Stimulated activated CD4-positive, alpha-beta T cell treated with anti-CD3 and anti-CD28 coated beads, Interleukin-12 subunit alpha, Interleukin-12 subunit beta, amount 100 ng/mL, for 4 hours (primary cell): ENCODE data around the gene HAPLN3.

Experiments
- DNase-seq: peaks from one replicate; pipeline ENCODE4 v3.0.0-alpha.2; 2020

Gene HAPLN3

DNA sequence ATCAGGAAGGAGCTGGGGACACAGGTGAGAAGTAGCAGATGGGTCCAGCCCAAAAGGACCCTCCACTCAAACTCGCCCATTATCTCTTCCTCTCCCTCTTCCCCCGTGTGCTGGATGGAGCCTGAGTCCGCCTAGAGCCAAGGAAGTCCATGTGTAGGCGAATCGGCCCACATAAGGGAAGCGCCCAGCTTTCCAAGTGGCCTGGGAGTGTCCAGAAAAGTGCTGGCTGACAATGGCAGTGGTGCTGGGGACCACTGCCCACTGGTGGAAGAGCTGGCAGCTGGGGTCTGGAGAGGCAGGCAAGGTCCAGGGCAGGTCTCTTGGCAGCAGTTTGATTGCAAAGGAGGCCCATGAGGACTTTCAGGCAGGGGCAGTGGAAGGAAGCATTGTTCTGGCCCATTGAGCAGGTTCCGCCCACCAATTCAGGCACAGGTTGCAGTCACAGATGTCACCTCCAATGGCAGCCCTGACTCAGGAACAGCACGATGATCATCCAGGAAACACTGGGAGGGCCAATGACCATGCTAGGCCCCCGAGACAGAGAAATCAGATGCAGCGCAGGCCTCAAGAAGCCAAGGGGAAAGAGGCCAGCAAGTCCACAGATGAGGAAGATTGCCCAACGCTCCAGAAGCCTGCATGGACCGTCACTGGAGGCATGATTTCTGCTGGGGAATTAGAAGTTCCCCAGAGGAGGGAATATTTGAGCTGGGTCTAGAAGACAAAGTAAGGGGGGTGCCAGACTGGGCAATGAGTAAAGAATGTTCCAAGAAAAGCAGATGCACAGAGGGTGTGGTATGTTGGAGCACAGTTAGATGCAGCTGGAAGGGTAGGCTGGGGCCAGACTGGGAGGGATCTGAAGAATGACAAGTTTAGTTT is 14.8 kb upstream of the HAPLN3 start:
- no peak for DNase-seq

DNA sequence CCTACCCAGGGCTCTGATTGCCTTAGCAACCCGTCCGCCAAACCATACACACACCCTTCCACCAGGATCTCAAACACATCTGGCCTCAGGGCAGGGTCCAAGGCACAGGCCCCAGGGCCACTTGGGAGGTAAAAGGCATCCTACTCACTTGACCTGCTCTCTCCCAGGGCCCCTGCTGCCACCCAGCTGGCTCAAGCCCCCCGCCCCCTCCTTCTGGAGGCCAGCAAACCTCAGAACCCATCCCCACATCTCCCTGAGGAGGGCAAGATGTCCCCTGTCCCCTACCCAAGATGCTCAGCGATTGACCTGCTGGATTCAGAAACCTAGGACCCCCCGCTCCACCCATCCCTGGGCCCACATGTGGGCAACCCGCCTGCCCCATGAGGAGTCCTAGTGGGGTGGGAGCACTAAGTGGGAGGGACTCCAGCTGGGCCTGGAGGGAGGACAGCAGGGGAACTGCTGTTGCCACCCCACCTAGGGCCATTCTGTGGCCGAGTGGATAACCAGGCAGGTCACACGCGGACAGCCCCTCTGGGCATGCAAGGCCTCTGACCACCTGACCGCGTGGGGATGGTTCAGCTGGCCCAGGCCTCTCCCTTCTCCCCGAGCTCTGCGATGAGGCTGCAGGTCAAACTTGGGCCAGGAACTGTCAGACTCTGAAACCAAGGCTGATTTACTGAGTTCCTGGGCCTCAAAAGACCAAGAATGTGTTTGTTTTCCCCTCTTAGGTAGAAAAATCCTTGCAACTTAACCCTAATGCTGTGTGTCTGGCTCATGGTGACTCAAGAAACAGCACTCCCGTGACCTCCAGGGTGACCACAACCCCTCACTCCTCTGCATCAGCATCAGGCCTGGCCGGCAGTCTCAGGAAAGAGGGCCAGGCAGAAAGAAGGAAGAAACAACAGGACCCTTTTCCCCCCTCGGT is 13.6 kb upstream of the HAPLN3 start:
- no peak for DNase-seq

DNA sequence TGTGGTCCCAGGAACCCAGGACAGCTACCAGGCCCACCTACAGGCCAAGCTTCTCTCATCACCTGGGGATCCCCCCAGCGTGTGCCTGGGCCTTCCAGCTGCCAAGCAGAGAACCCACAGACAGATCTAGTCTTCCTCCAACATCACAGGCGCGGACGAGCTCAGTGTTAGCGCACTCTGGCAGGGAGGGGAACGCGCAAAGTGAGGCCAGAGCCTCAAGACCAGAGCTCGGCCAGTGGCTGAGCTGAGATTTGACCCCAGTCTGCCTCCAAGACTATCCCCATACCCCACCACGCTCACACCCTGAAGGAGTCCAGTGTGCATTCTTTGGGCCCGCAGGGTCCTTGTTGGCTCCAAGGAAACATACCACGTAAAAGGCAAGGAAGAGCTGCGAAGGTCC is 12.8 kb upstream of the HAPLN3 start:
- DNase-seq = no peak

DNA sequence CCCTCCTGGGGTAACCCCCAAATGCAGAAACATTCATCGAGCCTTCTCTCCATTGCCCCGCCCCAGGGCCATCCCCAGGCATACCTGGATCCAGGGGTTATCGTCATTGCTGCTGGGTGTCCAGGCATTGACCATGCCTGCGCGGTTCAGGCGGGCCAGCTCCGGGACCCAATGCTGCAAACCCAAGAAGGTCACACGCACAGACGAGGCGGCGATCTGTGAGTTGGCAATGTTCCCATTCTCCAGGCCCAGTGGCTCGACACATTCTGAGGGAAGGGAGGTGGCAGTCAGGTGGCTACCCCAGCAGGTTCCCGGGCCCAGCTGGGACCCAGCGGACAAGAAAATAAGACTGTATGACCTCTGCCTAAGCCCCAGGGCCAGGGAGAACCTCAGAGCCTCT is 11.8 kb upstream of the HAPLN3 start:
- no peak for DNase-seq

DNA sequence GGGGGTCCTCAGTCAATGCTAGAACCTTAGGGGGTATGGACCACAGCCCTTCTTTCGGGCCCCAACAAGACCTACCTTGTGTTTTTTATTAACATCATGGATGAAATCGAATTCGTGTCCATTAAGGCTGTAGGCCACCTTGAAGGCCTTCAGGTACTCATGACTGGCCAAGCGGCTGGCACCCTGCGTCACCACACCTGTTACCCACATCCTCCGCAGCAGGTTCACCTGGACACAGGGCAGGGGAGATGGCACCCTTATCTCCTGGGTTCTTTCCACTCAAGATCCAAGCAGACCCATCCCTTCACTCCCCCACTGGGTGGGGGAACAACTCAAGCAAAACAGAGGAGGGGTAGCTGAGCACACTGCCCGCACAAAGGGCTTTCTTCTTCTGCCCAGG is 11.2 kb upstream of the HAPLN3 start:
- no peak for DNase-seq

DNA sequence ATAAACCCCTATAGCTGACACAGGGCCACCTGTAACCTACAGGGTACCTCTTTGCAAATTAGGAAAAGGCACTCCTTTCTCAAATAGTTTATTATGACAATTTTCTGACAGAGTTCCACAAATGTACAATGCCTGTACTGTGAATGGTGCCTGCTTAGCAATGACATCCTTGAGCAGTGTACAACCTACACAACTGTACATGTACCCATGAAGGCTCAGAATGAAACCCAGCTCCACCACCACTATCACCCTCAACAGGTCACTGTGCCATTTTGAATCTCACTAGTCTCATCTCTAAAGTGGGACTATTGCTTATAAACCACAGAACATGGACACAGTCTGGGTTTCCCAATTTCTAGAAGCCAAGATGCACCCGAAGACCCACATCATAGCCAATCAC is 10.8 kb upstream of the HAPLN3 start:
- DNase-seq = no peak

DNA sequence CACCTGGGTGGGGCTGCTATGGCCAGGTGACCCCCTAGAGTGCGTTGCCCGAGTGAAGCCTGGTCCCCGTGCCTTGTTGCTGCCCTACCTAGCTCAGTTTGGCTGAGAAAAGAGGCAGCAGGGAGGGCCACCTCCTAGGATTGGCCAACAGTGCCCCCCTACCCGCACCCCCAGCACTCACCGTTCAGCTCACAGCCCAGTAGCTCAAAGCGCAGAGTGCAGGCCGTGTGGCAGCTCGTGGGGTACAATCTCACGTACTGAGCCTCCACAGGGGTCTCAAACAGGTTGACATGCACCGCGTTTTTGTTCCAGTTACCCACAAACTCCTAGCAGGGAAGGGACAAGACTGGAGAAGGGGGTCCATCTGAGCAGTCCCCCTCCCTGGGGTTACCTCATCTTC is 10.2 kb upstream of the HAPLN3 start:
- no peak for DNase-seq

DNA sequence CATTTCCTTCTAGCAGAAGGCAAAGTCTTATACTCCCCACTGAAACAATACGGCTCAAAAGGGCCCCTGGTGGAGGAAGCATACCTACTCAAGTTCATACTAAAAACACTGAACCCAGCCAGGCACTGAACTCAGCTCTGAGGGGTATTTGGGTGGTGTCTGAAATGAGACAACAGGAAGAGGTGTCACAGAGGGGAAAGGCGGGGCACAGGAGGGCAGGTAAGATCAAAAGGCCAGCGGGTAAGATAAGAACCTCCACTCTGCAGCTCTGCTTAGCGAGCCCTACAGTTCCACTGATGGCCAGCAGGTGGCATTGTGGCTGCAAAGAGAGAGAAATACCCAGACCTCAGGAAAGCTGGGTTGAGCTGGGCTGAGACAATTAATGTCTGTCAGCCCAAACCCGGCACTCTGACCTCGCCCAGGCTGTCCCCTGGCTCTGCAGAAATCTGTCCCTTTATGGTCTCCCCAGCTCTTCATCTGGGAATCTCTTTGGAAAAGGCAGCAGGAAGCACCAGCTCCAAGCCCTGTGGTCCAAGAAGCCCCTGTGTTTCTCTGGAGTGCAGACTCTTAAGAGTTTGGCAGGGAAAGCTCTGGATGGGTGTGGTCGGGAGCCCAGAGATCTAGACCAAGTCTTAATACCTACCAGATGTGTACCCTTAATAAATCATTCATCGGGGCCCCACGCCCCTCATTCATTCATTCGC is 9.4 kb upstream of the HAPLN3 start:
- peak; percentile 88 for DNase-seq

DNA sequence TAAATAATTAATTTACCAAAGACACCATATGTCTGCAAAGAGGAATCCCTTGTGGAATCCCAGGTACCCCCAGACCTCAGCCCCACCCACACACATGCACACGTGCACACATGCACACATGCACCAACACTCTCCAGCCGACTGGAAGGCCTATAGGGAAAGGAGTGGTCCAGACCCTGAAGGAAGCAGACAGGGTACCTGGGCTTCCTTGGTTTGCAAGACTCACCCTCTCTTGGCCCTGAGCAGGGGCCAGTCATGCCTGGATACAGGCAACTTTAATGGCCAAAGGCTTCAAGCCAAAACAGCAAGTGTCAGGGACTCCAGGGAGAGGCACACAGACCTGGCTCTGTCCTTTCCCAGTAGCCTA is 8.9 kb upstream of the HAPLN3 start:
- DNase-seq = no peak

DNA sequence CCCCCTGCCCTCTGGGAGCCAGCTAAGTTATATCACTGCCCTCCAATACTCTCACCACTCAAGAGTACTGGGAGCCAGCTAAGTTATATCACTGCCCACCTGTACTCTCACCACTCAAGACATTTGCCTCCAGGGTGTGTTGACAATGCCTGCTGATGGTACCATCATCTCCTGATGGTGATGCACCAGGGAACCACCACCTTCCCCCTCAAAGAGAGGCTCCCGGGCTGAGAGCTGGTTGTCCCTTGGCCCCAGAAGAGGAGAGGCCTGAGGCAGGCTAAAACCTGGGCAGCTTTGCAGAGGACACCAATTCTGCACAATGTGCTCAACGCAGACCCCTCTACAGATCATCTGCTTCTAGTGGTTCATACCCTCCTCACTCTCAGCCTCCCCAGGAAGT is 7.5 kb upstream of the HAPLN3 start:
- no peak for DNase-seq

DNA sequence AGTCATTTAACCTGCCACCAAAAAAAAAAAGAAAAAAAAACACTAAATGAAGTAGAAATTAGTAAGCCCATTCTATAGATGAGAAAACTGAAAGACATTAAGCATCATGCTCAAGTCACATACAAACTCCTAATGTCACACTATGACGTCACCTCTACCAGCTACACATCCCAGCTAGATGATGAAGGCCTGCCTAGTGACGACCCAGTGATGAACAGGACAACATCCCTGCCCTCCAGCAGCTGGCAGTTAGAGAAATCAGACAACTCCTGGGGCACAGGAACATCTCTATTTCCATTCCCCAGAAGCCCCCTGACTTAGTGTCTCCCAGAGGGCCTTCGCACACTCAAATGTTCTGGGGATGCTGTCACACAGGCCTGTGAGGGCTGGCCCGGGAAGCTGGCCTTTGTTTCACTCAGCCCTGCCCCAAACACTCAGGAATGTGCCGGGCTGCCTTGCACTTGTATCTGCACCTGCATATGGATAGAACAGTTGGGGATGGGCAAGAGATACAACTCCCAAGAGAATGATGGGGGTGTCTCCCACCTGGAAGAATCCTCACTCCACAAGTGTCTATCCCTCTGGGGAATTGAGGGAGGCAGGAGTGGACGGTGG is 7.0 kb upstream of the HAPLN3 start:
- DNase-seq = no peak

DNA sequence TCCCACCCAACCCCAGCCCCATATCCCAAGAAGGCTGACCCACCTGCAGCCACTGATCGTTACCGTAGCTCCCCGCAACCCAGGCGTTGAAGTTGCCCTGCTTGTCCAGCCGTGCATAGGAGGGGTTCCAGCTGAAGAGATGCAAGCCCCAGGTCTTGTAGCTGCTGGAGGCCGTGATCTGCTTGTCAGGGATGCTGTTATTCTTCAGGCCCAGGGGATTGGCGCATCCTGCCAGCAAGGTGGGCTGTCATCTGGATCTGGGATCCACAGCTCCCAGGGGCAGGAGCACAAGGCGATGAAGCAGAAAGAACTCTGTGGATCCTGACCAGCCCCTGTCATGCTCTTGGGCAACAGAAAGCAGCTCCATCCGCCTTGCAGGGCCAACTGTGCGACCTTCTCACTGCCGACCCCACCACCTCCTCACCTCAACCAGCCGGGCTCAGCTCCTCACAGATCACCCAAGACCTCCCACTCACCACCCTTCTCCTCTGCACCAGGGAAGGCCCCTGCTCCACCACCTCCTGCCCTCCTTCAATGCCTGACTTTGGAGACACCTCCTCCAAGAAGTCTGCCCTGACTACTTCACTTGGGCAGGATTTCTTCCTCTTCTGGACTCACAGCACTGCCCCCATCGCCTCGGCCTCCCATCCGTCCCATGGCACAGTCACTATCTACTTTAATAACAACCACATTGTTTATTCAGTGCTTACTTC is 6.3 kb upstream of the HAPLN3 start:
- DNase-seq = no peak

DNA sequence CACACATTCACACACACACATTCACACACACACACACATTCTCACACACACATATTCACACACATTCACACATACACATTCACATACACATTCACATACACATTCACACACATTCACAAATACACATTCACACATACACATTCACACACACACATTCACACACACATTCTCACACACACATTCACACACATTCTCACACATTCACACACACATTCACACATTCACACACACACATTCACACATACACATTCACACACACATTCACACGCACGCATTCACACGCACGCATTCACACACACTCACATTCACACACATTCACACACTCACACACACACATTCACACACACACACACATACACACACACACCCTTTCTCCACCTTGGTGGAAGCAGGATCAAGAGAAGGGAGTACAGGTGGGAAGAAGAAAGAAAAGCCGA is 5.7 kb upstream of the HAPLN3 start:
- DNase-seq = no peak

DNA sequence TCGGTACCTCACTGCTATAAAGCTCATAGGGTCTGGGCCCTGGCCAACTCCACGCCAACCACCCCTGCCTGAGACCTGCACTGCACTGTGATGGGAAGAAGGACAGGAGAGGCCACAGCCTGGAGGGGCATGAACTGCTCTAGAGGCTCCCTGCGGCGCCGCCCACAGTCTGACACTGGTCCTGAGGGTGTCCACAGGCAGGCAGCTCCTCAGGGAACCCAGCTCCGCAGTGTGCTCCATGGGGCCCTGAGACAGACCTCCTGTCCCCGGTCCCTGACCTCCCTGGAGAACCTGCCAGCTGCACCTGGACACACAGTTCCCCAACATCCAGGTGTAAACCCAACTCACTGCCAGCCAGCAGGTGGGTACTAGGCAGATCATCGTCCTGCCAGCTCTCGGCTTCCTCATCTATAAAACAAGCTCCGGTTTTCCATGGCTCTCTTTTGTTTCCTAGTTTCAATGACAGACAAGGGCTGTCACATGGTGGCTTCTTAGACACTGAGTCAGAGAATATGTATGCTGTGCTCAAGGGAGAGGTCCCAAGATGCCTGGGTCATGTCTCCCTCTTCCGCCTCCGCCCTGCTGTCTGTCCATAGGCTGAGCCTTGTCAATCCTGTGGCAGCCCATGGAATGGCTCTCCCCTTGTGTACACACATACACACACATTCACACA is 5.1 kb upstream of the HAPLN3 start:
- DNase-seq = no peak

DNA sequence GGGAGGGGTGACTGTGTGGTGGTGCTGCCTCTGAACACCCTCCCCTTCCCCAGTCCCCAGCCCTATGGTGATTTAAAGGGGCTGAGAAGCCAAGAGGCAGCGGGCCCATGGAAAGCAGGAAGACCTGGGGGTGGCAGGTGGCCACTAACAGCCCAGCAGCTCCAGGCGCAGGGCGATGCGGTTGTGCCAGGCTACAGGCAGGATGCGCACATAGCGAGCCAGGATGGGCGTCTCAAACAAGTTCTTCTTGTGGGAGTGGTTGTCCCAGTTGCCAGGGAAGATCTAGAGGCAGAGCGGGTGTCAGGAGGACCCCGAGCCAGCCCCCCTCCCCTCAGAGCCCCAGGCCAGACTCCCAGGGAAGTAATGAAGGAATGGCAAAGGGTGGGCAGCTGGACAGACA is 3.9 kb upstream of the HAPLN3 start:
- DNase-seq = no peak

DNA sequence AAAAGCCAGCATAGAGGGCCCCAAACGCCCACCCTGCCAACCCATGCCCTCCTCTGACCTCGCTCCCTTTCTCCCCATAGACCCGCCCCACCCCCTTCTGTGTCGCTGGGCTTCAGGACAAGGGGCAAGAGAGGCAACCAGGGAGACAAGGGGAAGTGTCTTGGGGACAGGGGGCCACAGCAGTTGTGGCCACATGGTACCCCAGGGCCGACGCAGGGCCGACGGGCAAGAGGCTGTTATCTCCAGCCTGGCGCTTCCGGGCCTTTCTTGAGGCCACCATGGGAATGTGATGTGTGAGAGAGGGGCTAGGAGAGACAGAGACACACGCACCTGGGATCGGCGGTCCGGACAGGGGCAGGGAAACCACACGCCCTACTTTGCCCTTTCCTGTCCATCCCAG is 3.4 kb upstream of the HAPLN3 start:
- DNase-seq = no peak

DNA sequence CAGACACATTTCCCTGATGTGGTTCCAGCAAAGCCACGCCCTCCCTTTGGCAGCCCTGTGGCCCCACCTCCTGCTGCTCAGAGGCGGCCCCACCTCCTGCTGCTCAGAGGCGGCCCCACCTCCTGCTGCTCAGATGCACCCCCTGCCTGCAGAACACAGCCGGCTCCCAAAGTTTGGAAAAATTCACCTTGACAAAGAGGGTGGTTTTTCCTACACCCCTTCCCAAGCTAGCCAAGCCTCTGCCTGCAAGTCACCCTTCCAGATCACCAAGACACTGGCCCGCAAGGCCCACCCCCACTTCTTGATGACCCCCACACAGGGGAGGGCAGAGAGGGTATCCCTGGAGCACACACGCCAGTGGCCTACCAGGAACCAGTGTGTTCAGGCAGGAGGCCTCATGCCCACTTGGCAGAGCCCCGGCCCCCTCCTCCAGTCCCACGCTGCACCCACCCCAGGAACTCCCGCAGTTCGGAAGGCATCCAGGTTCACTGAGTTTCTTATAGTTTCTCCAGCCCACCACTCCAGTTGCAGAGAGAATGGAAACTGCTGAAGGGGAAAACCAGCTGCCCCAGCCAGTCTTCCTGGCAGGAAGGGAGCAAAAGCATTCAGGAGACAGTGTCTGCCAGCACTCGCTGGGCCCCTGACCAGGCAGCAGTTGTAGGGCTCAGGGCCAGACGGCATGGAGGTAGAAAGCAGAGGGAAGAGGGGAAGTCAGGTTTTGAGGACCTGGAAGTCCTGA is 2.3 kb upstream of the HAPLN3 start:
- peak; percentile 81 for DNase-seq

DNA sequence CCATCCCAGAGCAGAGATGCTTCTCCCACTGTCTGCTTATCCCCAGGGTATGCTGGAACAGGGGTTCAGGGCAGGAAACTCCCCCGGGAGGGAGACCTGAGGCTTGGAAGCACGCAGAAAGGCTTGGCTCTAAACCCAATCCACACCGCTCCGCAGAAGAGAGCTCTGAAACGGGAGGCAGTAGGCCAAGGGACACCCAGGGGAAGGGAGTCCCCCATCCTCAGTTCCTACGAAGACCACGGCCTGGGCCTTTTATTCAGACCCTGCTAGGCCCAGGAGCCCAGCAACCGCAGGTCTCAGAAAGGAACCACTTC is 1.8 kb upstream of the HAPLN3 start:
- no peak for DNase-seq

DNA sequence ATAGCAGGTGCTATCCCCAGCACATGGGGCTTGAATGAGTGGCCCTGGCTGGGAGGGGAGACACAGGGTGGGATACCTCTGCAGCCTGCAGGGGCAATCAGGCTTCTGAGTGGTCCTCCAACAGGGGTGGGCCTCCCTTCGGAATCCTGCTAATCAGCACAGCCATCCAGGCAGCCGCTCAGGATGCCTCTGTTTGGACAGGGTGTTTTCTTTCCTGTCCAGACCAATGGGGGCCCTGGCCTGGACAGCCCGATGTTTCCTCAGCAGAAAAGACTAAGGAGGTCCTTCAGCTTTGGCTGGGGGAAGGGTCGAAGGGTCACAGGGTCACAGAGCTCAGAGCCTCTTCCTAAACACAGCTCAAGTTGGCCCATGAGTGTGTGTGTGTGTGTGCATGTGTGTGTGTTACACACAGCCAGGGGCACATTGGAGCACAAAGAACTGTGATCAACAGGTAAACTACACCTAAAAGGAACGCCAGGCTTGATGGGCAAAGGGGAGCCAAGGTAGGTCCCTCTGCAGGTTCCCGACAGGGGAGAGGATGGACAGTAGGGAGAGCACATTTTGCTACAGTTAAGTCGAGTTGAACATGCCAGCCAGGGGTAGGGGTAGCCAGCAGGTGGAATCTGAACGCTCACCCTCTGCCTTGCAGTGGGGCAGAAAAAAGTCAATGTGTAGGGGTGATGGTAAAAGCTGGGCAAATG is 1.1 kb upstream of the HAPLN3 start:
- no peak for DNase-seq

DNA sequence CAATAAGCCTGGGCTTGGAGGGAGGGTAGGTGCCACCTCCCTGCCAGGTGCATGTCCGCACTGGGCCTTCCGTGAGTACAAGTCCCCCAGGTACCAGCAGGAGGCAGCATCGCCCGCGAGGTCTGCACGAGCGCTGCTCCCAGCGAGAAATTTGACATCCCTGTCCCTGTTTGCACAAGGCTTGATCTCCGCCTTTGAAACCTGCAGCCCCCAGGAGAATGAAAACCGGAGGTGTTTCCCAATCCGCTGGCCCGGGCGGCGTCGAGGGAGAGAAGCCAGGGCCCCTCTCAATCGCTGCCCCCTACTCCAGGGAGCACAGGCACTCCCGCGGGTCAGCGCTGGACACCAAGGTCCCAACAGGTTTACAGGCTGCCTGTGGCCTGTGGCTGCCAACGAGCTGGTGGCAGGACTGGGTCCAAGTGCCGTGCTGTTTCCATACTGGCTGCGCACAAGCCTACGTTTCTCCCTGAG is 961 bp downstream of the HAPLN3 start:
- DNase-seq = peak; percentile 86
